HG03571 (cell line): ENCODE data around the gene RIMS3.
"Not testable (repeated sequence)": the region's sequence is repeated elsewhere in the genome, so short reads cannot be mapped to it uniquely, and the experiment has no call there.

Experiments
- ATAC-seq: cut with Tn5 transposase; IDR thresholded peaks from one replicate; pipeline ENCODE4 v1.9.1; 2021; ENCODE audit not compliant: unreplicated experiment

The RIMS3 gene

GRCh38 chr1:40633523-40633922 lies 32.0 kb downstream of the RIMS3 start:
- ATAC-seq: no peak

GRCh38 chr1:40630488-40631223 lies 34.8 kb downstream of the RIMS3 start:
- no peak for ATAC-seq

- not testable (repeated sequence) for ATAC-seq
These were observed 35.9 kb downstream of the RIMS3 start for GRCh38 chr1:40629546-40629945.

GRCh38 chr1:40628903-40629292 lies 36.6 kb downstream of the RIMS3 start:
- no peak for ATAC-seq

- peak; percentile 55 for ATAC-seq
These were observed 37.2 kb downstream of the RIMS3 start for GRCh38 chr1:40627987-40628902.

- no peak for ATAC-seq
These were observed 39.1 kb downstream of the RIMS3 start for GRCh38 chr1:40626383-40626770.

- ATAC-seq: no peak
These were observed 39.8 kb downstream of the RIMS3 start for GRCh38 chr1:40625476-40626382.

- no peak for ATAC-seq
These were observed 40.4 kb downstream of the RIMS3 start for GRCh38 chr1:40625076-40625475.

GRCh38 chr1:40622936-40623629 lies 42.4 kb downstream of the RIMS3 start:
- ATAC-seq: no peak

GRCh38 chr1:40621821-40622450 lies 43.5 kb downstream of the RIMS3 start:
- no peak for ATAC-seq

- ATAC-seq: no peak
These were observed 44.8 kb downstream of the RIMS3 start for GRCh38 chr1:40620586-40621210.

- no peak for ATAC-seq
These were observed 45.3 kb downstream of the RIMS3 start for GRCh38 chr1:40620150-40620549.

- ATAC-seq: no peak
These were observed 47.4 kb downstream of the RIMS3 start for GRCh38 chr1:40618108-40618507.

- no peak for ATAC-seq
These were observed 53.1 kb downstream of the RIMS3 start for GRCh38 chr1:40612345-40612831.

GRCh38 chr1:40610156-40610555 lies 55.3 kb downstream of the RIMS3 start:
- no peak for ATAC-seq

GRCh38 chr1:40607921-40608320 lies 57.6 kb downstream of the RIMS3 start:
- no peak for ATAC-seq

- ATAC-seq: no peak
These were observed 58.5 kb downstream of the RIMS3 start for GRCh38 chr1:40606978-40607377.

GRCh38 chr1:40606194-40606593 lies 59.3 kb downstream of the RIMS3 start:
- ATAC-seq: no peak

- ATAC-seq: no peak
These were observed 65.6 kb downstream of the RIMS3 start for GRCh38 chr1:40599926-40600325.
